Ovary (tissue), 9 donors: Measurements from ENCODE around the gene P2RY2. TPM values are rescaled to one million over a fixed set of nuclear protein-coding genes. Genes with fewer than 3 reads are reported as not detected.

Source experiments
- DNase-seq, 5 donors: peaks; one replicate each; pipeline ENCODE4 v3.0.0-alpha.2; 2019 to 2020
- H3K27ac ChIP-seq, 2 donors: fragments of 200-600 bp; one replicate each; pipeline versions ENCODE4 v1.5.1 to v1.8.0; 2019 to 2022
- H3K27me3 ChIP-seq: fragments of 200-600 bp; one replicate; pipeline ENCODE4 v1.8.0; 2022
- H3K36me3 ChIP-seq: fragments of 200-600 bp; sonication (generic); one replicate; pipeline ENCODE4 v1.5.1; 2019
- H3K4me1 ChIP-seq: one replicate; pipeline ENCODE4 v1.8.1; 2013; ENCODE audit warnings: mild to moderate bottlenecking, moderate library complexity; ENCODE audit not compliant: insufficient read depth
- H3K4me3 ChIP-seq: fragments of 200-600 bp; sonication (generic); one replicate; pipeline ENCODE4 v1.5.1; 2017
- H3K9me3 ChIP-seq, 2 donors: fragments of 200-600 bp in 1 of 2; sonication (generic) in 1 of 2; one replicate each; pipeline versions ENCODE4 v1.5.1 to v1.8.1; 2013 to 2019; ENCODE audit warnings: mild to moderate bottlenecking in 1 of 2, moderate library complexity in 1 of 2
- EP300 ChIP-seq: sonication (generic); formaldehyde crosslinking; IDR thresholded peaks from one replicate; pipeline ENCODE4 v1.6.1; 2017; ENCODE audit warnings: antibody characterized with exemption
- POLR2A ChIP-seq: fragments of 450-650 bp; IDR thresholded peaks from one replicate; pipeline ENCODE4 v1.6.1; 2017; ENCODE audit warnings: antibody characterized with exemption, mild to moderate bottlenecking, moderate library complexity
- WGBS, 3 donors: extraction: QIAGEN DNeasy Blood & Tissue Kit in 1 of 3; methylation state at CpG; one replicate each; pipeline versions ENCODE4 v1.1.5 to v1.1.7; 2013 to 2017; 5-methylcytosine and 5-hydroxymethylcytosine counted together
- intact Hi-C, 4 donors: fragments of 100-400 bp; cut with DNase I; formaldehyde crosslinking; loops; one replicate each; pipeline versions ENCODE4 v1.11.0 to v1.15.1; 2022 to 2023
- polyA plus RNA-seq, 2 donors: library from polyadenylated mRNA; stranded (reverse); fragments of 200-250 nt in 1 of 2; fragments of 350-450 nt in 1 of 2; fragmentation: Illumina TruSeq in 1 of 2; extraction: RNeasy Lipid Tissue Mini Kit (QIAGEN cat#74804) in 1 of 2; gene quantifications; one replicate each; pipeline ENCODE4 v1.2.3, GENCODE V29; 2013 to 2014
- total RNA-seq, 7 donors: library from RNA; depleted of rRNA in 2 of 7; stranded (reverse); fragments of >200 nt in 2 of 7; fragmentation: NEBNext Ultra II Directional in 3 of 7; extraction: Animal tissue kit (Norgen Biotek cat#: 25700) in 3 of 7; gene quantifications; one replicate each; pipeline versions ENCODE4 v1.1.0 to v1.2.4, GENCODE V29; 2016 to 2023
- TF ChIP-seq, protein P1 (sequence below), 3 donors: fragments of 450-650 bp in 2 of 3; fragments of 200-600 bp in 1 of 3; IDR thresholded peaks; one replicate each; pipeline versions ENCODE4 v1.5.1 to v1.8.0; 2016 to 2022; ENCODE audit warnings: antibody characterized with exemption in 3 of 3, mild to moderate bottlenecking in 1 of 3
- donor health status: DM: no; HTN: no; CAD: no; lungs with moderate emphysema.
- donor health status: DM: no; HTN: no; CAD: no.
- donor health status: Bipolar disorder and iron deficiency.
- donor health status: DM: yes; HTN: yes; CAD: no.
- donor health status: DM: no; HTN: no; CAD: no.
- donor health status: DM: yes; HTN: yes; CAD: no.

Gene P2RY2
- total and polyA plus RNA-seq, 9 donors = 0.44 to 1.6 (median 1.0) TPM

DNA sequence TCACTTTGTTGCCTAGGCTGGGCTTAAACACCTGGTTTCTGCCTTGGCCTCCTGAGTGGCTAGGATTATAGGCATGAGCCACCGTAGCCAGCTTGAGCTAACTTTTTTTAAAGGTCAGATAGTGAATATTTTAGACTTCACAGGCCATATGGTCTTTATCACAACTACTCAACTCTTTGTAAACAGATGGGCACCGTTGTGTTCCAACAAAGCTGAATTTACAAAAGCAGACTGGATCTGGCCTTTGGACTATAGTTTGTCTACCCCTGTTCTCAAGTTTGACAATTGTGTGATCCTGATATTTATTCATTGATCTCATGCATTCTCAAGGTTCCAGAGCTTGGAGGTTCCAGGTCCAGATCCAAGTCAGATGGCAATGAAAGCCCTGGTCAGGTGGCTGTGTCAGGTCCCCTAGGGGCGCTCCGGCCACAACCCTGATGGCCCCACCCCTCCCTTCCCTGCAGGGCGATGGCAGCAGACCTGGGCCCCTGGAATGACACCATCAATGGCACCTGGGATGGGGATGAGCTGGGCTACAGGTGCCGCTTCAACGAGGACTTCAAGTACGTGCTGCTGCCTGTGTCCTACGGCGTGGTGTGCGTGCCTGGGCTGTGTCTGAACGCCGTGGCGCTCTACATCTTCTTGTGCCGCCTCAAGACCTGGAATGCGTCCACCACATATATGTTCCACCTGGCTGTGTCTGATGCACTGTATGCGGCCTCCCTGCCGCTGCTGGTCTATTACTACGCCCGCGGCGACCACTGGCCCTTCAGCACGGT is 15.8 kb downstream of the P2RY2 start:
- DNase-seq = peak in 2 of 5 donors; percentile 12 to 34
- Histone ChIP-seq H3K27me3 (no peaks in the 10 kb centered on the region), H3K9me3 (no peaks in the 10 kb centered on the region), H3K4me3 (no peak overlapping the region), H3K36me3 (no peaks in the 10 kb centered on the region), H3K4me1 (peaks cover 3% of the 10 kb centered on the region), H3K27ac (no peak overlapping the region)
- WGBS, 3 donors = 88 to 91% (median 88%) methylated on average over 23 of the region's 23 CpGs
- intact Hi-C loops = loop anchor here in 1 of 4 donors (10.0 kb wide), 1 partner anchor 399 kb away; no protein-coding TSS in a partner anchor
- TF ChIP-seq, protein P1, sequence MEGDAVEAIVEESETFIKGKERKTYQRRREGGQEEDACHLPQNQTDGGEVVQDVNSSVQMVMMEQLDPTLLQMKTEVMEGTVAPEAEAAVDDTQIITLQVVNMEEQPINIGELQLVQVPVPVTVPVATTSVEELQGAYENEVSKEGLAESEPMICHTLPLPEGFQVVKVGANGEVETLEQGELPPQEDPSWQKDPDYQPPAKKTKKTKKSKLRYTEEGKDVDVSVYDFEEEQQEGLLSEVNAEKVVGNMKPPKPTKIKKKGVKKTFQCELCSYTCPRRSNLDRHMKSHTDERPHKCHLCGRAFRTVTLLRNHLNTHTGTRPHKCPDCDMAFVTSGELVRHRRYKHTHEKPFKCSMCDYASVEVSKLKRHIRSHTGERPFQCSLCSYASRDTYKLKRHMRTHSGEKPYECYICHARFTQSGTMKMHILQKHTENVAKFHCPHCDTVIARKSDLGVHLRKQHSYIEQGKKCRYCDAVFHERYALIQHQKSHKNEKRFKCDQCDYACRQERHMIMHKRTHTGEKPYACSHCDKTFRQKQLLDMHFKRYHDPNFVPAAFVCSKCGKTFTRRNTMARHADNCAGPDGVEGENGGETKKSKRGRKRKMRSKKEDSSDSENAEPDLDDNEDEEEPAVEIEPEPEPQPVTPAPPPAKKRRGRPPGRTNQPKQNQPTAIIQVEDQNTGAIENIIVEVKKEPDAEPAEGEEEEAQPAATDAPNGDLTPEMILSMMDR (IDR thresholded peaks at IDR 0.05) = no peak
- TF ChIP-seq EP300 (no peak), POLR2A (no peak)

DNA sequence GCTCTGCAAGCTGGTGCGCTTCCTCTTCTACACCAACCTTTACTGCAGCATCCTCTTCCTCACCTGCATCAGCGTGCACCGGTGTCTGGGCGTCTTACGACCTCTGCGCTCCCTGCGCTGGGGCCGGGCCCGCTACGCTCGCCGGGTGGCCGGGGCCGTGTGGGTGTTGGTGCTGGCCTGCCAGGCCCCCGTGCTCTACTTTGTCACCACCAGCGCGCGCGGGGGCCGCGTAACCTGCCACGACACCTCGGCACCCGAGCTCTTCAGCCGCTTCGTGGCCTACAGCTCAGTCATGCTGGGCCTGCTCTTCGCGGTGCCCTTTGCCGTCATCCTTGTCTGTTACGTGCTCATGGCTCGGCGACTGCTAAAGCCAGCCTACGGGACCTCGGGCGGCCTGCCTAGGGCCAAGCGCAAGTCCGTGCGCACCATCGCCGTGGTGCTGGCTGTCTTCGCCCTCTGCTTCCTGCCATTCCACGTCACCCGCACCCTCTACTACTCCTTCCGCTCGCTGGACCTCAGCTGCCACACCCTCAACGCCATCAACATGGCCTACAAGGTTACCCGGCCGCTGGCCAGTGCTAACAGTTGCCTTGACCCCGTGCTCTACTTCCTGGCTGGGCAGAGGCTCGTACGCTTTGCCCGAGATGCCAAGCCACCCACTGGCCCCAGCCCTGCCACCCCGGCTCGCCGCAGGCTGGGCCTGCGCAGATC is 16.5 kb downstream of the P2RY2 start:
- no peaks in the 10 kb centered on the region for H3K9me3 ChIP-seq
- peaks cover 3% of the 10 kb centered on the region for H3K4me1 ChIP-seq
- 95 to 97% (median 95%) methylated on average over 51 to 56 of the region's 56 CpGs for WGBS, 3 donors
- H3K27ac ChIP-seq = no peak overlapping the region
- DNase-seq = peak in 2 of 5 donors; percentile 16 to 32
- H3K27me3 ChIP-seq = no peaks in the 10 kb centered on the region
- TF ChIP-seq, protein P1 (IDR thresholded peaks at IDR 0.05) = no peak
- TF ChIP-seq POLR2A (no peak), EP300 (no peak)
- no peak overlapping the region for H3K4me3 ChIP-seq
- intact Hi-C loops = loop anchor here in 2 of 4 donors (5.0 to 10.0 kb wide), 2 partner anchors 47 to 400 kb away; no protein-coding TSS in a partner anchor
- no peaks in the 10 kb centered on the region for H3K36me3 ChIP-seq

DNA sequence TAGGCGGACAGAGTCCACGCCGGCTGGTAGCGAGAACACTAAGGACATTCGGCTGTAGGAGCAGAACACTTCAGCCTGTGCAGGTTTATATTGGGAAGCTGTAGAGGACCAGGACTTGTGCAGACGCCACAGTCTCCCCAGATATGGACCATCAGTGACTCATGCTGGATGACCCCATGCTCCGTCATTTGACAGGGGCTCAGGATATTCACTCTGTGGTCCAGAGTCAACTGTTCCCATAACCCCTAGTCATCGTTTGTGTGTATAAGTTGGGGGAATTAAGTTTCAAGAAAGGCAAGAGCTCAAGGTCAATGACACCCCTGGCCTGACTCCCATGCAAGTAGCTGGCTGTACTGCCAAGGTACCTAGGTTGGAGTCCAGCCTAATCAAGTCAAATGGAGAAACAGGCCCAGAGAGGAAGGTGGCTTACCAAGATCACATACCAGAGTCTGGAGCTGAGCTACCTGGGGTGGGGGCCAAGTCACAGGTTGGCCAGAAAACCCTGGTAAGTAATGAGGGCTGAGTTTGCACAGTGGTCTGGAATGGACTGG is 17.2 kb downstream of the P2RY2 start:
- H3K27me3 ChIP-seq = no peaks in the 10 kb centered on the region
- 80 to 87% (median 84%) methylated on average over 8 of the region's 8 CpGs for WGBS, 3 donors
- H3K4me1 ChIP-seq = peaks cover 3% of the 10 kb centered on the region
- H3K27ac ChIP-seq = no peak overlapping the region
- H3K36me3 ChIP-seq = no peaks in the 10 kb centered on the region
- no peak for TF ChIP-seq EP300
- TF ChIP-seq, protein P1 (IDR thresholded peaks at IDR 0.05) = no peak
- intact Hi-C loops = loop anchor here in 2 of 4 donors (5.0 to 10.0 kb wide), 2 partner anchors 48 to 401 kb away; no protein-coding TSS in a partner anchor
- H3K4me3 ChIP-seq = no peak overlapping the region
- peak in 1 of 5 donors; percentile 2 for DNase-seq
- H3K9me3 ChIP-seq = no peaks in the 10 kb centered on the region

DNA sequence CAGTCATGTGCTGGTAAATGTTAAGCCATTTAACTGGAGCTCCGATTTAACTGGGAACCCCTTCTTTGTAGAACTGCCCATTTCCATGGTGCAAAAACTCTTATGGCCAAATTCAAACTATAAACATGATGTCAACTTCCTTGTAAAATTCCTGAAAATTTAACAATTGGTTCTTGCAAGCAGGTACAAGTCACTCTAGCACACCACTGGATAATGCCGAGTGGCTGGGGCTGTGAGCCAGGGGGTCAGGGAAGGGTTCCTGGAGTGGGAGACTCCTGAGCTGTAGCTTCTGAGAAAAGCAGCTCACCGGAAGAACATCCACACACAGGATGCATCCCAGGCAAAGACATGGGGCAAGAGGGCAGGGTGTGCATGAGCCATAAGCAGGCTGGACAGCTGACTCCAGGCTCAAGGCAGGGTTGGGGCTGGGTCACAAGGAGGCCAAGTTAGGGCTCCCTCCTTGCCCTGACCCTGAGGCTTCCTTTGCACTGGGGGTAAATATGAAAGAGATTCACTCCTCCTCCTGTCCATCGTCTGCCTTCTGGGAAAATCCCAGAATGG is 18.2 kb downstream of the P2RY2 start:
- Histone ChIP-seq H3K36me3 (no peaks in the 10 kb centered on the region), H3K4me3 (no peak overlapping the region), H3K27ac (no peak overlapping the region), H3K4me1 (peaks cover 3% of the 10 kb centered on the region), H3K27me3 (no peaks in the 10 kb centered on the region), H3K9me3 (no peaks in the 10 kb centered on the region)
- 81 to 89% (median 84%) methylated on average over 4 of the region's 4 CpGs for WGBS, 3 donors
- TF ChIP-seq EP300 = no peak
- TF ChIP-seq, protein P1 (IDR thresholded peaks at IDR 0.05) = no peak
- no peak for TF ChIP-seq POLR2A
- peak in 2 of 5 donors; percentile 8 to 30 for DNase-seq
- intact Hi-C loops = loop anchor here in 2 of 4 donors (5.0 to 10.0 kb wide), 2 partner anchors 49 to 401 kb away; no protein-coding TSS in a partner anchor
